Suppressor macrophage (primary cell): ENCODE data around the gene NGFR.

Source experiments
- DNase-seq, 4 experiments: peaks; one replicate each; pipeline ENCODE4 v3.0.0-alpha.2; 2020 to 2022

NGFR gene

DNA sequence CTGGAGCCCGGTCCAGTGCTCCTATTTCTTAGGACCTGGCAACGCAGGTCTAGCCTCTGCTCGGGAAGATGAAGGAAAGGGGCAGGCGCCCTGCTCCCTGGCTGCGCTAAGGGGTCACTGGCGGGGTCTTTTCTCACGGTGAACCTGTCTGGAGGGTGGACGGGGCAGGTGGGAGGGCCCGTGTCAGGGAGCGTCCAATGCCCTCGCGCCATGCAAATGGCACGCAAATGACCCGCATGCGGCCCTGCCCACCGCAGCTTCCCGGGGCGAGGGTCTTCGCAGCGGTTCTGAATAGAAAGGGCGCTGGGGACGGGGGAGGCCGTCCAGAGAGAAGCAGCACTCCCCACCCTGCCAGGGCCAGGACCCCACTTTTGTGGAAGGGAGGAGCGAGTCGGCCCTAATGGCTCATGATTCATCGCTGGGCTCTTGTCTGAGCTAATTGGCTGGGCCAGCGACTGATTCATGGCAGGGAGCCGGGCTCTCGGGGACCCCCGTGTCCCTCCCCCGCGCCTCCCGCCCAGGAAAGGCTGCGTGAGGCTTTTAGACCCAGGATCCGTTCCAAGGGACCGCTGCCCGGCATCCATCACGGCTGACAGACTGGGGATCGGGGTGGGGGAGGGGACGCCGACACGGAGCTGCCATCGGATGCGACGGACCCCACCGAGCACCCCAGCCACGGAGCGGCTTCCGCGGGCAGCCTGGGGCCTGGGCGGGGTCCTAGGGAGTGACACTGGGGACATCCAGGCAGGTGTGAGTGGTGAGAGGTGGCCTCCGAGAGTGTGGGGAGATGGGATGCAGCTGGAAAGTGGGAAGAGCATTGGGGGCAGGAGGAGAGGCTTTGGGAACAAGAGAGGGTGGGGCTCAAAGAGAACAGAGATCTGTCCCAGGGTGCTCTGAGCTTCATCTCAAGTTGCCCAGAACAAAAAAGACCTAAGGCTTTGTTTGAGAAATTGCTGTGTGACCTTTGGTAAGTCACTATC is 25.0 kb upstream of the NGFR start:
- no peak for DNase-seq

DNA sequence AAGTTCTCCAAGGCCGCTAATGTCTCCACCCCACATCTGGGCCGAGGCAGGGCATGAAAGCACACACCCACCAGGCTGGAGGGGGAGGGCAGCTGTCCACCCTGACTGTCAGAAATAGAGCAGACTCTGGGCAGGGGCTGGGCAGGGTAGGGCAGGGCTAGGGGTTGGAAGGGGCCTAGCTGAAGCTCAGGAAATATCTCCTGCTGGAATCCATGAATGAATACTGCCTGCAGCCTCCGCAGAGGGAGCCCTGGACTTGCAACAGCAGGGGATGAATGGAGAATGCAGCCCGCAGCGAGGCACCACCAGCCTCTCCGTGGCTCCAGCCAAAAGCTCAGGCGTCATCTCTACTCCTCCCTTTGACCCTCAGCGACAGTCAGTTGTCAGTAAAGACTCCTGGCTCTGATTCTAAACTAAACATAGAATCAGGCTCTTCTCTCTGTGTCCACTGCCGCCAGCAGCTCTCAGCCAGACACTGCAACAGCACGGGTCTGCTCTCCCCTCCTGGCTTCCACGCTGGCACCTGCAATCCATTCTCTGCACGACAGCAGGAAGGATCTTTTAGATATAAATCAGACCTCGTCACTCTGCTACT is 23.9 kb upstream of the NGFR start:
- DNase-seq: no peak

DNA sequence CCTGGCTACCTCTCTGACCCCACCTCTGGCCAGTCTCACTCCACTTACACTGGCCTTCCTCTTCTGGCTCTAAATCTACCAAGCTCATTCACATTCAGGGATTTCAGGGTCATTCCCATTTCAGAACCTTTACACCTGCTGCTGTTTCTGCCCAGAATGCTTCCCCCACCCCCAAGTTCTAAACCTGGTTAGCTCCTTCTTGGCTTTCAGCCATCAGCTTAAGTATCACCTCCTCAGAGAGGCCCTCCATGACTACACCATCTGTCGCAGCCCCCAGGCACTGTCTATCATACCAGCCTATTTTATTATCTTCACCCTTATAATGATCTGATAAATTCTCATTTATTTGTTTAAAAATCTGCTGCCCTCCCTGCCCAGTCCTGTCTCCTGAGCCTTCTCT is 23.3 kb upstream of the NGFR start:
- DNase-seq: no peak

DNA sequence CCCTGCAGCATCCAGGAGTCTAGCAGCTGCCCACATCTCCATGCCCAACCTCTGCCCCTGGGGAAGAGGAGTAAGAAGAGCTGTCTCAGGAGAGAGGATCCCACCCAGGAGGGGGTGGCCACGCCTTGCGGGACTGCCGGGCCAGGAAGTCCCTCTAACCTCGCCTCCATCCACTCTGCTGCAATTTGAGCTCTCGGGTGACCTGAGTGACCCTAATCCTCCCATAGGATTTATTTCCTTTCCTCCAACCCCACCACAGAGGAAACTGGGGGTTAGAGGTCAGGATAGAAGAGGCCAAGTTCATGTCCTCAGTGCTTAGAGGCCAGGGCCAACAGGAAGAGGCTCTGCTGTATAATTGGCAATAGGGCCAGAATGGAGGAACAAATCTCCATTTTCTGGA is 22.6 kb upstream of the NGFR start:
- DNase-seq: no peak

DNA sequence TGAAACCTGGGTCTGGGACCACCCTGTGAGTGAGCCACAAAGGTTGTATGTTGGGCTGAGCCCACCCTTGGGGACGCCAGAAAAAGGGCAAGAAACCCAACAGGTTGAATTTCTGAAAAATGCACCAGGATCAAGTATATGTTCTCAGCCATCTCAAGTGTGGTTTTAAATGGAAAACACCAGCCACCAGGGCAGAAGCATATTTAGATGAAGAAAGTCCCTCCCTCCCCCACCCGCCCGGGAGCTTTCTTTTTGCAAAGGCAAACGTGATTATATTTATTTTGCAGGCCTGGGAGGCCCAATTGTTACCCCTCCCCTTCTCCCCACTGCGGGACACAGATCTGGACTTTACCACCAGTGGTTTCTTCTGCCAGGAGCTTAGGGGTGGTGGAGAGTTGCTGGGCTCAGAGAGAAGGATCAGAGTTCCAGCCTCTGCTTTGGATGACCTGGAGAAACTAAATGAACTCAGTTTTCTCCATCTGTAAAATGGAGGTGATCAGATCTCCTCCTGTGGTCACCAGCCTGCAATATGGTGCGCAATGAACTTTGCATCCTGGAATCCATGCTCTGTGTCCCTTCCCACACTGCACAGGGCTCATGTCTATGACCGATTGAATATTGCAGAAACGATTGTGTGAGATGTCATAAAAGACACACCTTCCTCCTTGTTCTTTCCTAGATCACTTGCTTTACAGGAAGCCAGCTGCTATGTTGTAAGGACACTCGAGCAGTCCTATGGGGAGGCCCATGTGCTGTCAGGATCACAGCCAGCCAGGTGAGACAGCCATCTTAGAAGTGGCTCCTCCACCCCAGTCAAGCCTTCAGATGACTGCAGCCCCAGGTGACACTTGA is 21.0 kb upstream of the NGFR start:
- DNase-seq: no peak

DNA sequence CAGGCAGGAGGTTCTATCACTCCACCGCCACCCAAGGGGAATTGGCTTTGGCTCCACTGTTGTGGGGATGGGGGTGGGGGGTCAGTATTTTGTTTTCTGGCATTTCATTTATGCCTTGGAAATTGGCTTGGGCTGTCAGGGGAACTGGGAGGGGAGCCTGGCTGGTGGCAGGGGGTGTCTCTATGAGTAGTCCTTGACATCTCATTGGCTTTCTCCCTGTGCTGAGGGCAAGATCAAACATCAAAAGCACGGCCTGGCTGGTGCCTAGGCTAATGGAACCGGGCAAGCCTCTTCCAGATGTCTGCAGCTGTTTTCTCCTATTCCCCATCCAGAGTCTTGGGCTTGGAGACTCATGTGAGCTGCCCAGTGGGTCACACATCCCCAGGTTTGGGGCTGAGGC is 17.4 kb upstream of the NGFR start:
- no peak for DNase-seq

DNA sequence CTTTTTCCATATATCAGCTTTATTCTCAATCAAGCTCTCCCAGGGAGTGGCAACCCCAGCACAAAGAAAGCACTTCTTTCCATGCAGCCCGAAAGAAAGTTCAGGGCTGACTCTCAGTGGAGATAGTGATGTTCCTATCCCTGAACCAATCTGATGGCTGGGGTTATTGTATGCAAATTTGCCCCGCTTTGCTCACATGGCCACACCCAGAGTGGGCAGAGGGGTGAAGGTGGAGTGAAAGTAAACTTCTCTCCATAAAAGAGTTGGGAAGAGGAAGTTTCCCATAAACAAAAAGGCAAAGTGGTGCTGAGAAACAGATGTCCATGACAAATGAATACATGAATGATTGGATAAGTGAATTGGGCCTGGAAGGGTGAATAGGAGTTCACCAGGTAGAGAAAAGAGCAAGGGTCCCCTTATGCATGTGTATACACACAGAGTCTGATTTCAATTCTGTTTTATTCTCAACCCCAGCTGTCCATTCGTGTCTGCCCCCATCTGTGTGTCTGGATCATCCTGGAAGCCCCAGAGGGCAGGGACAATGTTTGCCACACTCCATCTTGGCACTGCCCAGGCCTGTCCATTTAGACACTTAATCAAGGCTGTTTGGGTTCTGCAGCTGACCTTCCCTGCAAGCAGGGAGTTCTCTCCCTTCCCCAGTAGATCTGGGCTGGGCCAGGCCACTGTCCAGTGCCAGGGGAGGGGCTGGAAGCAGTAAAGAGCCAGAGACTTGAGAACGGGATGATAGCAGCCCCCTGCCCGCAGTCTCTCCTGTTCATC is 14.1 kb upstream of the NGFR start:
- no peak for DNase-seq

DNA sequence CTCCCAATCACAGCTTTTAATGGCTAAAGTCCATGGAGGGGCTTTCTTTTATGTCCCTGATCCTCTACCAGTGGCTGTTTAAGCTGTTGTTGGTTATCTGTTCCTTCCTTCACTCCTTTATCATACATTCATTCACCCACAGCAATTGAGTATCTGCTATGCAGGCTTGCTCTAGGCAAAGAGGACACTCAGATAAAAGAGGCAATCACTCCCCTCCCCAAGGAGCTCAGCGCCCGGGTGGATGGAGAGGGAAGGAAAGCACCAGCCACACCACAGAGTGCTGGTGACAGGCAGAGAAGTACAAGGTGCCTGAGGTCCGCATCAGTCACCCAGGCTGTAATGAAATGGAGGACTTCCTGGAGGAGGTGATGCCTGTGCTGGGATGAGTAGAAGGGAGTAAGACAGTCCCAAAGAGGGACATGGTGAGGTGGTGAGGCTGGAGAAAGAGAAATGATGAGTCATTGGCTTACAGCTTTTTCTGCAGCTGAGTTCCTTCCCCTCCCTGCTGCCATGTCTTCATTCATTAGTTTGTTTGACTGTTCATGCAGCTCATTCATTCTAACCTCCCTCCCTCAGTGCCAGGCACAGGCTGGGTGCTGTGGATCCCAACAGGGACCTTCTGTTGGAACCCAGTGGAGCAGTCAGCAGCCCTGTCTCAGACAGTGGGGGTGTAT is 12.8 kb upstream of the NGFR start:
- peak; percentile 19 to 59 (median 48) for DNase-seq

DNA sequence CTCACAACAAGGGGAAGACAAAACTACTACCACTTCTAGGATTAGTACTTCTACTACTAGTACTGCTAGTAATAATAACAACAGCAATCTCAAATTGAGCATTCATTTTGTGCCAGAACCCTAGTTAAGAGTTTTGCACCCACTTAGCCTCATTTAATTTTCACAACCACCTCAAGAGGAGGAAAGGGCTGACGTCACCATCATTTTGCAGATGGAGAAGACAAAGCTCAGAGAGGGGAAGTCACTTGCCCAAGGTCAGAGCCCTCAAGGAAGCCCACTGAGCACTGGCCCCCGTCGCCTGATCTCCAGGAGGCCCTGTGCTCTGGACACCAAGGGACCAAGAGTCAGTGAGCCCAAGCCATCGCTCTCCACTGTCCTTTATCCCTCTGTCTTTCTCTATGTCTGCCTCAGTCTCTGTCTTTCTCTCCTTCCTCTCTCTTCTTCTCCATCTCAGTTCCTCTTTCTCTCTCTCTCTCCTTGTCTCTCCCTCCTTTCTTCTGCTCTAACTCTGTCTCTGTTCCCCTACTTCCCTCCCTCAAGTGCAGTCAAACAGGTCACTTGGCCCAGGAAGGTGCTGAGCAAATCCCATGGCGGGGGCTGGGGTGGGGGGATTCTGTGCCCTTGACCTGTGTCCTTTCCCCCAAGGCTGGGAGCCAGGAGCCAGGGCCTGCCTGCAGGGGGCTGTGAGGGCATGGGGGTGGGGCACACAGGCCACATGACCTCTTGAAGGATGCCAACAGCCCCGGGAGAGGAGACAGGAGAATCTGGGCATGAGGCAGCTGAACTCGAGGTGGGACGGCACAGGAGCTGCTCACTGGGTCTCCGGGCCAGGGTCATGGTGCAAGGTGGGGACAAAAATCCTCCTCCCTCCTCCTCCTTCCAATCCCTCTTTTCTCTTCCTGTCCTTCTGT is 11.2 kb upstream of the NGFR start:
- peak; percentile 21 to 62 (median 52) for DNase-seq

DNA sequence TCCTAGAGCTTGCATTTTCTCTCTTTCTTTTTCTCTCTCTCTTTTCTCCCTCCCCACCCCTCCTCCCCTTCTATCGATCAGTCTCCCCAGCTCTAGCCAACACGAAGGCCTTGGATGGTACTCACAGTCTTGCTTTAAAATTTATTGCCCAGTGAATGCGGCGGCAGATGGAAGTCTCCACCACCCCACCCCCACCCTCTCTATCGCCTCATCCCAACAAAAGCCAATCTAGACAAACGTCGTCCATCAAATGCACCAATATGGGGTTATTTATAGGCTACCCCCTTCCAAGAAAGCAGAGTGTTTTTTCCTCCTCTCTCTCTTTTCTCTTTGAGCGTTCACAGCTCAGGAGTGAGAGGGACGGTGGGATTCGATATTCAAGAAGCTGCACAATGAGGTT is 10.5 kb upstream of the NGFR start:
- DNase-seq: no peak

DNA sequence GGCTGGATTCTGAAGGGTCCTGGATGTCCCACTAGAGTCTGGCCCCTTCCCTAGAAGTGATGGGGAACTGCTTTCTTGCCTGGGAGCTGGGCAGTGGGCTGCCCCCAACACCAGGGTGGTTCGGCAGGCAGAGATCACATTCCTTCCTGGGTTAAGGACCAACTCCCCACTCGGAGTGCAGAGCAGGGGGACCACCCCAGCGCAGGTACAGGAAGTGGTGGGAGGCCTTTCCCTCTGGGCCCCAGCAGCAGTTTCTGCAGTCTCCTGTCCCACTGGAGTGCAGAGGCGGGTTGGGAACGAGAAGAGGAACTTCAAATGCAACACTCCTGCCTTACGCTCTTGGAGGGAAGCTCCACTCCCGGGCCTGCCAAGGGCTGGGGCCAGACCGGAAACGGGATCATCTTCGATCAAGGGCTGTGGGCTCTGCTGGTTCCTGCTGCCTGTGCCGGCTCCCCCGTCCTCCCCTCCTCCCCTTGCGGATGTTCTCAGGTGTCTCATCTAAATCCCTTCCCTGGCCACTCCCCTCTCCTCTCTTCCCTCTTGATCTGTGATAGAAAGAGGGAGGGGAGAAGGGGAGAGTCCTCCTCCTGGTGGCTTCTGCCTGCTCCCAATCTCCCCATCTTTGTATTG is 9.0 kb upstream of the NGFR start:
- DNase-seq: peak; percentile 62 to 82 (median 78)

DNA sequence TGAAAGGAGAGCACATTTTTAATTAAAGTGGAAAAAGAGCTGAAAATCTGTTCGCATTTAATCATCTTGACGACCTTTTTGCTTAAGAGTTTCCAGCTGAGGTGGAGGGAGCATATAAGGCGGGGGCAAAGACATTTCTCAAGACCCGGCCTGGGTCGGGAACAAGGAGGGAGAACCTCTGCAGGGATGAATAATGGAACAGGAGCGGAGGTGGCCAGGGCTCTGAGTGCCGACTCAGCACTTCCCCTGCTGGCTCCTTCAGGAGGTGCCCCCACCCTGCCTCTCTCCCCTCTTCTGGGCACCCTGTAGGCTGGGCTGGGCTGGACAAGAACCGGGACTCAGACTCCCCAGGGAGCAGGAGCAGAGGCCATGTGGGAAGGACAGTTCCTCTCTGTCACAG is 7.9 kb upstream of the NGFR start:
- no peak for DNase-seq

DNA sequence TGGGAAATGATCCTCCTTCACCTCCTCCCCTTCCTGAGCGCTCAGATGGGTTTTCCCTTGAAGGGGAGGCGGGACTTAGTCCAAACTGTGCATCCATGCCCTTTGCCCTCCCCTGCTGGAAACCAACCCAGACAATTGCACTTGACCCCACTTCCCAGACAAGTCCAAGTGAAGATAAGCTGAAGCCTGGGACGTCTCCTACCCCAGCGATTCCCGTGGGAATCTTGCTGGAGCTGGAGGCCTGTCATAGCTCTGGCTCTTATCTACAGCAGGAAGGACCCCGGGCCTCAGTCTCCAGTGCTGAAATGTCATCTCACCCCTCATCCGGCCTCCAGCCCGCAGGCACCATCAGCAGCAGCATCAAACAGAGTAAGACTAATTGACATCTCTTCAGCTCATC is 6.5 kb upstream of the NGFR start:
- DNase-seq: no peak

DNA sequence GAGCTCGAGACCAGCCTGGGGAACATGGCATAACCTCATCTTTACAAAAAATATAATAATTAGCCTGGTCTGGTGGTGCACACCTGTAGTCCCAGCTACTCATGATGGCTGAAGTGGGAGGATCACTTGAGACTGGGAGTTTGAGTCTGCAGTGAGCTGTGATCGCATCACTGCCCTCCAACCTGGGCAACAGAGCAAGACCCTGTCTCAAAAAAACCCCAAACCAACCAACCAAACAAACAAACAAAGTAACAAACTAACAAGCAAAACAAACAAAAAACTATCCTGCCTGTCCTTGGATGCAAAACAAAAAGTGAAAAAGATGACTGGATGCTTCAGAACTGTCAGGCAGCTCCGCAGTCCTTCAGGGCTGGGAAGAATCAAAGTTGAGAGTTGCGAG is 5.7 kb upstream of the NGFR start:
- DNase-seq: no peak

DNA sequence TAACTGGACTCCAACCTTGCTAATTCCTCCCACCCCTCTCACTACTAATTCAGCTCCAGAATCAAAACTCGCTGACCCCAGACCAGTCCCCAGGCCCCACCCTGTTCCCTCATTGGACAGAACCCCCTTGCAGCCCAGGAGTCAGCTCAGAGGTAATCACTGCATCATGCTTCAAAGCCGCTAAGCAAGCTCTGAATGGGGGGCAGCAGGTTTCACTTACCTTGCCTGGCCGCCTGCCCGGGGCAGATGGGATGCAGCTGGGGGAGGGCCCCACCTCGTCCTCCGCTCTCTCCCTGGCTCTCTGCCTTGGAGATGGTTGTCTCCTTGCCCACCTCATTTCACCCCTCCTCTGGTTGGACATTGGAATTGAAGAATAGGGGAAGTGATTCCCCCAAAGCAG is 4.8 kb upstream of the NGFR start:
- no peak for DNase-seq

DNA sequence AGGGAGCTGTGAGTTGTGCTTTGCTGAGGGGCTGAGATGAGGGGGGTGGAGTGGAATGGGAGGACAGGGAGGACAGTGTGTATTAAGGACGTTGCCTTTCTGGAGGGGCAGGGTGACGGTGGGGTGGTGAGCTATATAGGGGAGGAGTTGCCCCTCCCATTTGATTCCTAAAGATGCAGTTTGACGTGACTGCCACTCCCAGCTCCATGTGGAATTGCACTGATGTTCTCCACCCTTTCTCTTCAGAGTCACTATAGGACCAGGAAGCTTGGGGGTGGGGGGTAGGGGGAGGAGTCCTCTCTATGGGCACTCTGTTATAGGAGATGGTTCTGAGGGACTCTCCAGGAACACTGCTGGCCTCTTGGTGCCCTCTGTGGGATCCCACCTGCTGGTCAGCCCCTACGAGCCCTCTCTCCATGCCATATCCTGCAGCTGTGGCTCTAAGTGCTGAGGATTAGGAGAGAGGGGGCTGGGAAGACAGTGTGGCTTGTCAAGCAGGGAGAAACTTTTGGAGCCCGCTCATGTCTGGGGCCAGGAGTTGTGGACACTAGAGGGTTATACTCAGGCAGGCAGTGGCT is 3.8 kb upstream of the NGFR start:
- DNase-seq: no peak

DNA sequence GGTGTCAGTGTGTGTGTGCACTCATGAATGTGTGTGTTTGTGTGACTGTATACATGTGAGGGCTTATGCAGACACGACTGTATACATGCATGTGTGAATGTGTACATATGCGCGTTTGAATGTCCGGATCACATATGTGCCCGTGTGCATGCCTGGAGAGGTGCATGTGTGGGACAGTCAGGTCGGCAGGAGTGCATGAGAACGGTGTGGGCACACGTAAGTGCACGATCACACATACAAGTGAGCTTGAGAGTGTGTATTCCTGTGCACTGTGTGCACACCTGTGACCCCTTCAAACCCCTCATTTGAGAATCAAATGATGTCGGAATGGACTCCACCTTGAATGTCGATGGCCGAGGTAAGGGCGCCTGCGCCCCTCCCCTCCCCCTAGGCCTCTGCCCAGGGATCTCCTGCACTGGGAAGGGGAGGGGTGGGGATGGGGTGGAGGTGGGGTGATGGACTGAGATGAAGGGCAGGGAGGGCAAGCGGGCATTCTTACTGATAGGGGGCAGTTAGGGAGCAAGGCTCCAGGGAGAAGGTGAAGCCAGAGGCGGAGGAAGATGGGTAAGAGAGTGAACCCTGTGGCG is 601 bp upstream of the NGFR start:
- DNase-seq: no peak

DNA sequence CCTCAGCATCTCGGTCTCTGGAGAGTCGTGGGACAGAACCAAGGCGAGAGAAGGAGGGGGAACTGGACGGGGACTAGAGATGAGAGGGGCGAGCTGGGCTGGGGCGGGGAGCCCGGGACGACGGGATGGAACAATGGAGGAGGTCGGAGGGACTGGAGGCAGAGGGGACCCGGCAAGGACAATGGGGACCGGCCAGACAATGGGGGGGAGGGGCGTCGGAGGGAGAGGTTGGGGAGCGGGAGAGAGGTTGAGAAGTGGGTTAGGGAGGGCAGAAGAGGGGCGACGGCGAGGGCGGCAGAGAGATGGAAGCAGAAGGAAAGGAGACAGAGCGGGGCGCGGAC is 719 bp downstream of the NGFR start:
- no peak for DNase-seq

DNA sequence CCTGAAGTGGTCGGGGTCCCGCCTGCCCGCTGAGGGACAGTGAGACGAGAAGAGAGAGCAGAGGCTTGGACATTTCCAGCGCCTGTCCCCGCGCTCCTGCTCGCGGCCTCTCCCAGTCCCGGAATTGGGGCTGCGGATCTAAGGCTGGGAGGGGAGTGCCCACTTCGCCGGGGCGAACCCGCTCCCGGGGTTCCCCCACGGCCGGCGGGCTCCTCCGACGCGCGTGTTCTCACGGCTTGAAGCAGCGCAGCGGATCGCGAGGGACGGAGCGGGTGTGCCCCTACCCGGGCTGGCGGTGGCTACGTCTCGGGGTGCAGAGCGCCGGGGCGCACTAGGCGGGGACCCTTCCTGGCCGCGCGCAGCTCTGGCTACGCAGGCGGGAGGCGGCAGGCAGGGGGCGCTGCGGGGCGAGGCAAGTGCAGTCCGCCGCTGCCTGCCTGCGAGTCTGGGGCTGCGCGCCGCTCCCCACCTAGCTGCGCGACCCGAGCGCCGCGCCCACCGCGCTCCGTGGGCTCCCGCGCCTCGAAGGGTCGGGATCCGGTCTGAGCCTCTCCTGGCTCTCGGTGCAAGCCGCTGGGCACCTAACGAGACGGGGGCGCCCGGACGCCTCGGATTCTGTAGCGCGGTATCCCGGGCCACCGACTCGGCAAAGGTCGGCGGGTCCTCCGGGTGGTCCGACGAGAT is 1.2 kb downstream of the NGFR start:
- peak; percentile 66 to 91 (median 78) for DNase-seq
